Neuronal stem cell (in vitro differentiated cells): ENCODE measurements around the gene SYT13.

Experiments
- DNase-seq: peaks from one replicate; pipeline ENCODE4 v3.0.0-alpha.2; 2013; ENCODE audit warnings: low spot score
- H2AFZ ChIP-seq: one replicate; pipeline ENCODE4 v1.6.1; 2013; ENCODE audit warnings: mild to moderate bottlenecking, low read length, inconsistent platforms
- H2AK5ac ChIP-seq: 2 replicates; pipeline ENCODE4 v1.6.1; 2013; ENCODE audit warnings: low read depth, mild to moderate bottlenecking, inconsistent platforms, low read length, moderate library complexity, mixed read lengths
- H2BK120ac ChIP-seq: 2 replicates; pipeline ENCODE4 v1.6.1; 2013; ENCODE audit warnings: low read depth, mild to moderate bottlenecking, inconsistent platforms, low read length, moderate library complexity, mixed read lengths
- H2BK12ac ChIP-seq: one replicate; pipeline ENCODE4 v1.6.1; 2013; ENCODE audit warnings: low read length, inconsistent platforms
- H2BK15ac ChIP-seq: 2 replicates; pipeline ENCODE4 v1.6.1; 2013; ENCODE audit warnings: mild to moderate bottlenecking, low read length, inconsistent platforms, mixed read lengths
- H2BK5ac ChIP-seq: one replicate; pipeline ENCODE4 v1.6.1; 2013; ENCODE audit warnings: inconsistent platforms, mild to moderate bottlenecking, low read length, moderate library complexity
- H3K14ac ChIP-seq: one replicate; pipeline ENCODE4 v1.6.1; 2013; ENCODE audit warnings: low read length, inconsistent platforms
- H3K18ac ChIP-seq: 2 replicates; pipeline ENCODE4 v1.6.1; 2013; ENCODE audit warnings: low read length, inconsistent platforms
- H3K23ac ChIP-seq: 2 replicates; pipeline ENCODE4 v1.6.1; 2013; ENCODE audit warnings: low read depth, mild to moderate bottlenecking, mixed read lengths, low read length, inconsistent platforms; ENCODE audit not compliant: poor library complexity
- H3K27ac ChIP-seq: replicated peaks from 3 replicates; pipeline ENCODE4 v1.5.1; 2013; ENCODE audit warnings: low read length, inconsistent platforms
- H3K27me3 ChIP-seq, 3 experiments: 2 replicates each; pipeline ENCODE4 v1.6.1; 2013; ENCODE audit warnings: low read length in 3 of 3, mild to moderate bottlenecking in 2 of 3, inconsistent platforms in 1 of 3, low read depth in 1 of 3, mixed read lengths in 1 of 3, moderate library complexity in 1 of 3; ENCODE audit not compliant: control insufficient read depth in 3 of 3, insufficient read depth in 3 of 3
- H3K36me3 ChIP-seq, 2 donors: replicated peaks in 1 of 2; 2 replicates each; pipeline ENCODE4 v1.6.1; 2013; ENCODE audit warnings: low read length in 2 of 2; ENCODE audit not compliant: control insufficient read depth in 2 of 2, insufficient read depth in 2 of 2
- H3K4ac ChIP-seq: 2 replicates; pipeline ENCODE4 v1.6.1; 2013; ENCODE audit warnings: inconsistent platforms, mild to moderate bottlenecking, low read length, moderate library complexity
- H3K4me1 ChIP-seq, 2 donors: 1 replicate in 1 of 2; 2 replicates in 1 of 2; pipeline ENCODE4 v1.6.1; 2013; ENCODE audit warnings: low read length in 2 of 2, low read depth in 1 of 2; ENCODE audit not compliant: control insufficient read depth in 2 of 2, insufficient read depth in 1 of 2
- H3K4me2 ChIP-seq: one replicate; pipeline ENCODE4 v1.6.1; 2013; ENCODE audit warnings: mild to moderate bottlenecking, low read length, inconsistent platforms; ENCODE audit not compliant: insufficient read depth, poor library complexity, severe bottlenecking
- H3K4me3 ChIP-seq, 2 donors: 2 replicates each; pipeline ENCODE4 v1.5.1; 2013; ENCODE audit warnings: low read length in 2 of 2, mild to moderate bottlenecking in 2 of 2, inconsistent platforms in 1 of 2, moderate library complexity in 1 of 2
- H3K79me1 ChIP-seq: one replicate; pipeline ENCODE4 v1.6.1; 2013; ENCODE audit warnings: low read depth, mild to moderate bottlenecking, inconsistent platforms, low read length, moderate library complexity
- H3K9ac ChIP-seq: one replicate; pipeline ENCODE4 v1.6.1; 2013; ENCODE audit warnings: mild to moderate bottlenecking, low read depth, low read length, inconsistent platforms; ENCODE audit not compliant: poor library complexity
- H3K9me3 ChIP-seq, 2 donors: replicated peaks in 1 of 2; 2 replicates each; pipeline versions ENCODE3 to v1.6.1; 2013; ENCODE audit warnings: low read length in 2 of 2, mild to moderate bottlenecking in 2 of 2, inconsistent platforms in 1 of 2, low read depth in 1 of 2, mixed read lengths in 1 of 2, moderate library complexity in 1 of 2; ENCODE audit not compliant: control insufficient read depth in 2 of 2, insufficient read depth in 1 of 2
- H4K8ac ChIP-seq: one replicate; pipeline ENCODE4 v1.6.1; 2013; ENCODE audit warnings: low read depth, mild to moderate bottlenecking, inconsistent platforms, low read length, moderate library complexity
- H4K91ac ChIP-seq: one replicate; pipeline ENCODE4 v1.6.1; 2013; ENCODE audit warnings: low read length, low read depth, mild to moderate bottlenecking, inconsistent platforms; ENCODE audit not compliant: poor library complexity
- WGBS, 2 donors: extraction: QIAGEN DNeasy Blood & Tissue Kit; methylation state at CpG; one replicate each; pipeline ENCODE4 v1.1.7; 2013; ENCODE audit warnings: missing lambda C conversion rate in 2 of 2, mixed read lengths in 1 of 2; ENCODE audit not compliant: insufficient read length in 2 of 2, insufficient replicate concordance in 1 of 2; ENCODE audit errors: extremely low coverage in 2 of 2; 5-methylcytosine and 5-hydroxymethylcytosine counted together

The SYT13 gene

GRCh38 chr11:45225961-45226871 lies 59.9 kb downstream of the SYT13 start:
- H4K8ac ChIP-seq, result no peak overlapping the region
- H3K79me1 ChIP-seq, result no peaks in the 10 kb centered on the region
- no peak overlapping the region for H3K4ac ChIP-seq
- H2BK15ac ChIP-seq, result no peak overlapping the region
- H2BK120ac ChIP-seq, result no peak overlapping the region
- no peak overlapping the region for H2BK5ac ChIP-seq
- WGBS, 2 donors, result no CpG with 5 or more reads among the region's 39 CpGs
- peaks cover 11 to 30% of the 10 kb centered on the region in 2 donors for H3K36me3 ChIP-seq
- no peak overlapping the region for H3K4me3 ChIP-seq
- H3K27ac ChIP-seq, result no peak overlapping the region
- H3K4me1 ChIP-seq, result no peaks in the 10 kb centered on the region
- no peaks in the 10 kb centered on the region for H3K27me3 ChIP-seq
- H3K4me2 ChIP-seq, result no peak overlapping the region
- peaks cover 0 to 1% of the 10 kb centered on the region in 2 donors for H3K9me3 ChIP-seq
- H2BK12ac ChIP-seq, result no peak overlapping the region
- peak overlapping the region; percentile 17 for H3K14ac ChIP-seq
- H3K23ac ChIP-seq, result peak overlapping the region; percentile 69
- no peak overlapping the region for H3K18ac ChIP-seq
- no peak overlapping the region for H2AK5ac ChIP-seq
- no peak overlapping the region for H4K91ac ChIP-seq
- no peak overlapping the region for H2AFZ ChIP-seq
- H3K9ac ChIP-seq, result peak overlapping the region; percentile 33
- no peak for DNase-seq

- H3K14ac ChIP-seq, result no peak overlapping the region
- H2BK15ac ChIP-seq, result no peak overlapping the region
- no peak overlapping the region for H3K27ac ChIP-seq
- H4K91ac ChIP-seq, result no peak overlapping the region
- no peak overlapping the region for H3K23ac ChIP-seq
- no peak overlapping the region for H3K4ac ChIP-seq
- DNase-seq, result no peak
- no peak overlapping the region for H2BK120ac ChIP-seq
- H3K4me3 ChIP-seq, result no peak overlapping the region
- no peak overlapping the region for H4K8ac ChIP-seq
- no peak overlapping the region for H3K18ac ChIP-seq
- H3K79me1 ChIP-seq, result no peaks in the 10 kb centered on the region
- no peak overlapping the region for H2AK5ac ChIP-seq
- H3K36me3 ChIP-seq, result peaks cover 11 to 33% of the 10 kb centered on the region in 2 donors
- WGBS, 2 donors, result no CpG with 5 or more reads among the region's 1 CpG
- H3K4me1 ChIP-seq, result no peaks in the 10 kb centered on the region
- H2BK5ac ChIP-seq, result no peak overlapping the region
- no peak overlapping the region for H2AFZ ChIP-seq
- H3K9me3 ChIP-seq, result peaks cover 0 to 1% of the 10 kb centered on the region in 2 donors
- no peaks in the 10 kb centered on the region for H3K27me3 ChIP-seq
- no peak overlapping the region for H2BK12ac ChIP-seq
- H3K4me2 ChIP-seq, result no peak overlapping the region
- H3K9ac ChIP-seq, result no peak overlapping the region
These were observed 60.9 kb downstream of the SYT13 start for GRCh38 chr11:45225277-45225676.

- H2AFZ ChIP-seq, result no peak overlapping the region
- no peak overlapping the region for H3K27ac ChIP-seq
- WGBS, 2 donors, result no CpG with 5 or more reads among the region's 11 CpGs
- H2BK15ac ChIP-seq, result no peak overlapping the region
- H3K14ac ChIP-seq, result no peak overlapping the region
- H3K4me3 ChIP-seq, result no peak overlapping the region
- H3K36me3 ChIP-seq, result peaks cover 11 to 33% of the 10 kb centered on the region in 2 donors
- H3K9ac ChIP-seq, result no peak overlapping the region
- no peak overlapping the region for H3K4ac ChIP-seq
- no peak overlapping the region for H2BK12ac ChIP-seq
- no peaks in the 10 kb centered on the region for H3K79me1 ChIP-seq
- no peaks in the 10 kb centered on the region for H3K4me1 ChIP-seq
- no peak overlapping the region for H2AK5ac ChIP-seq
- no peak overlapping the region for H2BK120ac ChIP-seq
- no peak overlapping the region for H3K4me2 ChIP-seq
- no peak overlapping the region for H2BK5ac ChIP-seq
- peaks cover 0 to 1% of the 10 kb centered on the region in 2 donors for H3K9me3 ChIP-seq
- no peak overlapping the region for H4K91ac ChIP-seq
- no peak for DNase-seq
- H3K18ac ChIP-seq, result no peak overlapping the region
- H4K8ac ChIP-seq, result no peak overlapping the region
- no peaks in the 10 kb centered on the region for H3K27me3 ChIP-seq
- H3K23ac ChIP-seq, result no peak overlapping the region
These were observed 61.4 kb downstream of the SYT13 start for GRCh38 chr11:45224766-45225165.

GRCh38 chr11:45223496-45223895 lies 62.6 kb downstream of the SYT13 start:
- Histone ChIP-seq H3K4ac (no peak overlapping the region), H2BK5ac (no peak overlapping the region), H3K14ac (no peak overlapping the region), H3K9me3 (peaks cover 0 to 1% of the 10 kb centered on the region in 2 donors), H4K91ac (no peak overlapping the region), H3K4me3 (no peak overlapping the region), H3K27me3 (no peaks in the 10 kb centered on the region), H2AFZ (no peak overlapping the region), H3K4me2 (no peak overlapping the region), H2AK5ac (no peak overlapping the region), H3K18ac (no peak overlapping the region), H2BK120ac (no peak overlapping the region), H3K9ac (no peak overlapping the region), H2BK15ac (no peak overlapping the region), H4K8ac (no peak overlapping the region), H3K36me3 (peaks cover 11 to 33% of the 10 kb centered on the region in 2 donors), H2BK12ac (no peak overlapping the region), H3K79me1 (no peaks in the 10 kb centered on the region), H3K4me1 (no peaks in the 10 kb centered on the region), H3K27ac (no peak overlapping the region), H3K23ac (no peak overlapping the region)
- DNase-seq, result no peak
- WGBS, 2 donors, result no CpG with 5 or more reads among the region's 5 CpGs
